ENCODE data around the gene ZNF683. TPM values are rescaled to one million over a fixed set of nuclear protein-coding genes. Genes with fewer than 3 reads are reported as not detected.

ZNF683 gene
- polyA plus RNA-seq, 1 donor from 2014 or later = not detected

DNA sequence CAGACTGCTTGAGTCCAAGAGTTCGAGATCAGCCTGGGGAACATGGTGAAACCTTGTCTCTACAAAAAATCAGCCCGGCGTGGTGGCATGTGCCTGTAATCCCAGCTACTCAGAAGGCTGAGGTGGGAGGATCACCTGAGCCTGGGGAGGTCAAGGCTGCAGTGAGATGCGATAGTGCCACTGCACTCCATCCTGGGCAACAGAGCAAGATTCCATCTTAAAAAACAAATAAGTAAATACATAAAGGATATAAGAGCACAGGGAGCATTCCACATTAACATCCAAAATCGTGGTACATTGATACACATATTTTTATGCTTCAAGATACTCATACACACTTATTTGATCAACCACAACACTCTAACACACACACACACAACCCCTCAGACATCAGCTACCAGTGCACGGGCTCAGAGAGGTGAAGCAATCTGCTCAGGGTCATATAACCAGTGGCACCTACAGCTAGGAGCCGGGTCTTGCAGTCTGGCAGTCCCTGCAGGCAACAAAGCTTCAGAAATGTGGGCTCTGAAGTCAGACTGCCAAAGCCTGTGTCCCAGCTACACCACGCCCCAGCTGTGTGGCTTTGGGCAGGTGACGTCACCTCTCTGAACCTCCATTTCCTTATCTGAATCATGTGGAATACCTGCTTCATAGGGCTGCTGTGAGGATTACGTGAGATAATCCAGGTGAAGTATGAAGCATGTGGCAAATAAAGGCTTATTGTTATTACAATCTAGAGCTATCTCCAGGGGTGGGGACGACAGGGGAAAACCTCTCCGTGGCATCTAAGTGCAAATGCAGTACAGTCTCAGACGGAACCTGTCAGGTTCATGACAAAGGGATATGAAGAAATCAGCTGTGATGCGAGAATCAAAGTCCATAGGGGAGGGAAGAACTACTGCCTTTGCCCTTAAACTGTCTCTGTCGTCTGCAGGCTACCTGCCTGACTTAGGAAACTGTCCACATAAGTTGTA, 13.9 kb downstream of the ZNF683 start (continued):
- TF ChIP-seq SMC3 (conservative IDR thresholded peaks at IDR 0.05; ENCODE audit: poor library complexity) (no peak), RAD21 (conservative IDR thresholded peaks at IDR 0.05) (no peak), TAF1 (IDR thresholded peaks at IDR 0.05; ENCODE audit: low read depth) (no peak)

DNA sequence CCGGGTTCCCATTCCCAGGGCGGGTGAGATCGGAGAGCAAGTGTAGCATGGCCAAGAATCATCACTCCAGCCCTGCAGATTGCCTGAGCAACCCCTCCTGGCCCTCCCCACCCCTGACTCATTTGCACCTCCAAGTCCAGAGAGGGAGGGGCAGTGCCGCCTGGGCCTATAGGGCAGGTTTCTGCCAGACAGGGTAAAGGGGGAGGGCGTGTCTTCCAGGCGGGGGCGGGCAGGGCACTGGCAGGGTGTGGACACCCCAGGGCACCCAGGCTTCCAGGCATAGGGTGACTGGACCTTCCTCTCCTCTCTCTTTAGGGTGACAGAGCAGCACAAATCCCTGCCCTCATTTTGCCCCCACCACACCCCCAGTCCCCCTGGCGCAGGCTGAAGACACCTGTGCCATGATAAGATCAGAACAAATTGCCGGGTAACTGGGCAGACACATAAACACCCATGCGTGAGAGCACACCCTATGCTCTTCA, 15.4 kb downstream of the ZNF683 start:
- H3K4me3 ChIP-seq (ENCODE audit: low read length) = no peak overlapping the region

DNA sequence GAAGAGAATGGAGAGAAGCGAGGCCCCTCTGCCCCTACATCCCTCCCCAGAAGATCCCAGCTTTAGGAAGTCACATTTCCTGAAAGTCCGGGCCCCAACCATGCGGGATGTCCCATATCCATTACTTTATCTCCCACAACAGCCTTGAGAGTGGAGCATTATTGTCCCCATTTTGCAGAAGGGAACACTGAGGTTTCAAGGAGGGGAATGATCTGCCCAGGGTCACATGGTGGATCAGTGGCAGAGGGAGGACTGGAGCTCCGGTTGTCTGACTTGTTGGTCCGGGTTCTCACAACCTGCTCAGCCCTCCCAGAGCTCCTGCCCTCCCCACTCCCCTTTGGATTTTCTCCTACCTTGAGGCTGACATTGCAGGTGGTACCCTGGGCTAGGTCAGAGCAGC, 16.4 kb downstream of the ZNF683 start:
- no peaks in the 10 kb centered on the region for H3K79me2 ChIP-seq (replicated peaks; ENCODE audit: insufficient read depth, low read length)
- no peak overlapping the region for H3K27ac ChIP-seq (ENCODE audit: low read length)
- no peaks in the 10 kb centered on the region for H4K20me1 ChIP-seq (ENCODE audit: insufficient read depth)
- H3F3A ChIP-seq (ENCODE audit: insufficient read depth, low read length, poor library complexity, severe bottlenecking) = no peaks in the 10 kb centered on the region
- peaks cover 20% of the 10 kb centered on the region for H3K27me3 ChIP-seq (ENCODE audit: insufficient read depth, low read depth, low read length)
- TF ChIP-seq EP300 (conservative IDR thresholded peaks at IDR 0.05; ENCODE audit: poor library complexity, severe bottlenecking) (no peak), TAF1 (IDR thresholded peaks at IDR 0.05; ENCODE audit: low read depth) (no peak), SMC3 (conservative IDR thresholded peaks at IDR 0.05; ENCODE audit: poor library complexity) (no peak), MXI1 (conservative IDR thresholded peaks at IDR 0.05; ENCODE audit: poor library complexity, severe bottlenecking) (no peak), POLR2AphosphoS5 (IDR thresholded peaks at IDR 0.05) (no peak), EZH2 (IDR thresholded peaks at IDR 0.05; ENCODE audit: borderline replicate concordance, insufficient read depth, low read length, poor library complexity, severe bottlenecking) (no peak), RAD21 (conservative IDR thresholded peaks at IDR 0.05) (no peak)
- TF ChIP-seq, protein P1, sequence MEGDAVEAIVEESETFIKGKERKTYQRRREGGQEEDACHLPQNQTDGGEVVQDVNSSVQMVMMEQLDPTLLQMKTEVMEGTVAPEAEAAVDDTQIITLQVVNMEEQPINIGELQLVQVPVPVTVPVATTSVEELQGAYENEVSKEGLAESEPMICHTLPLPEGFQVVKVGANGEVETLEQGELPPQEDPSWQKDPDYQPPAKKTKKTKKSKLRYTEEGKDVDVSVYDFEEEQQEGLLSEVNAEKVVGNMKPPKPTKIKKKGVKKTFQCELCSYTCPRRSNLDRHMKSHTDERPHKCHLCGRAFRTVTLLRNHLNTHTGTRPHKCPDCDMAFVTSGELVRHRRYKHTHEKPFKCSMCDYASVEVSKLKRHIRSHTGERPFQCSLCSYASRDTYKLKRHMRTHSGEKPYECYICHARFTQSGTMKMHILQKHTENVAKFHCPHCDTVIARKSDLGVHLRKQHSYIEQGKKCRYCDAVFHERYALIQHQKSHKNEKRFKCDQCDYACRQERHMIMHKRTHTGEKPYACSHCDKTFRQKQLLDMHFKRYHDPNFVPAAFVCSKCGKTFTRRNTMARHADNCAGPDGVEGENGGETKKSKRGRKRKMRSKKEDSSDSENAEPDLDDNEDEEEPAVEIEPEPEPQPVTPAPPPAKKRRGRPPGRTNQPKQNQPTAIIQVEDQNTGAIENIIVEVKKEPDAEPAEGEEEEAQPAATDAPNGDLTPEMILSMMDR (IDR thresholded peaks at IDR 0.05; ENCODE audit: poor library complexity, severe bottlenecking) = no peak
- TF ChIP-seq, protein P2, sequence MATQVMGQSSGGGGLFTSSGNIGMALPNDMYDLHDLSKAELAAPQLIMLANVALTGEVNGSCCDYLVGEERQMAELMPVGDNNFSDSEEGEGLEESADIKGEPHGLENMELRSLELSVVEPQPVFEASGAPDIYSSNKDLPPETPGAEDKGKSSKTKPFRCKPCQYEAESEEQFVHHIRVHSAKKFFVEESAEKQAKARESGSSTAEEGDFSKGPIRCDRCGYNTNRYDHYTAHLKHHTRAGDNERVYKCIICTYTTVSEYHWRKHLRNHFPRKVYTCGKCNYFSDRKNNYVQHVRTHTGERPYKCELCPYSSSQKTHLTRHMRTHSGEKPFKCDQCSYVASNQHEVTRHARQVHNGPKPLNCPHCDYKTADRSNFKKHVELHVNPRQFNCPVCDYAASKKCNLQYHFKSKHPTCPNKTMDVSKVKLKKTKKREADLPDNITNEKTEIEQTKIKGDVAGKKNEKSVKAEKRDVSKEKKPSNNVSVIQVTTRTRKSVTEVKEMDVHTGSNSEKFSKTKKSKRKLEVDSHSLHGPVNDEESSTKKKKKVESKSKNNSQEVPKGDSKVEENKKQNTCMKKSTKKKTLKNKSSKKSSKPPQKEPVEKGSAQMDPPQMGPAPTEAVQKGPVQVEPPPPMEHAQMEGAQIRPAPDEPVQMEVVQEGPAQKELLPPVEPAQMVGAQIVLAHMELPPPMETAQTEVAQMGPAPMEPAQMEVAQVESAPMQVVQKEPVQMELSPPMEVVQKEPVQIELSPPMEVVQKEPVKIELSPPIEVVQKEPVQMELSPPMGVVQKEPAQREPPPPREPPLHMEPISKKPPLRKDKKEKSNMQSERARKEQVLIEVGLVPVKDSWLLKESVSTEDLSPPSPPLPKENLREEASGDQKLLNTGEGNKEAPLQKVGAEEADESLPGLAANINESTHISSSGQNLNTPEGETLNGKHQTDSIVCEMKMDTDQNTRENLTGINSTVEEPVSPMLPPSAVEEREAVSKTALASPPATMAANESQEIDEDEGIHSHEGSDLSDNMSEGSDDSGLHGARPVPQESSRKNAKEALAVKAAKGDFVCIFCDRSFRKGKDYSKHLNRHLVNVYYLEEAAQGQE (IDR thresholded peaks at IDR 0.05; ENCODE audit: borderline replicate concordance) = no peak
- H3K9ac ChIP-seq (ENCODE audit: low read length) = no peak overlapping the region
- H3K36me3 ChIP-seq (ENCODE audit: insufficient read depth, low read length) = no peaks in the 10 kb centered on the region
- H3K4me3 ChIP-seq (ENCODE audit: low read length) = no peak overlapping the region
- no peaks in the 10 kb centered on the region for H3K9me3 ChIP-seq (ENCODE audit: low read length)
- H2AFZ ChIP-seq (ENCODE audit: low read depth, low read length) = no peak overlapping the region
- no peak overlapping the region for H3K4me2 ChIP-seq (ENCODE audit: low read length)
- no peaks in the 10 kb centered on the region for H3K9me2 ChIP-seq (ENCODE audit: insufficient read depth, low read length)

More for the DNA sequence above, 15.4 kb downstream of the ZNF683 start:
- Histone ChIP-seq H3K27me3 (ENCODE audit: insufficient read depth, low read depth, low read length) (peaks cover 20% of the 10 kb centered on the region), H2AFZ (ENCODE audit: low read depth, low read length) (no peak overlapping the region), H4K20me1 (ENCODE audit: insufficient read depth) (no peaks in the 10 kb centered on the region), H3K9me2 (ENCODE audit: insufficient read depth, low read length) (no peaks in the 10 kb centered on the region), H3K4me2 (ENCODE audit: low read length) (no peak overlapping the region), H3F3A (ENCODE audit: insufficient read depth, low read length, poor library complexity, severe bottlenecking) (no peaks in the 10 kb centered on the region), H3K36me3 (ENCODE audit: insufficient read depth, low read length) (no peaks in the 10 kb centered on the region), H3K27ac (ENCODE audit: low read length) (no peak overlapping the region), H3K79me2 (replicated peaks; ENCODE audit: insufficient read depth, low read length) (no peaks in the 10 kb centered on the region), H3K9me3 (ENCODE audit: low read length) (no peaks in the 10 kb centered on the region), H3K9ac (ENCODE audit: low read length) (no peak overlapping the region)
- no peak for TF ChIP-seq SMC3 (conservative IDR thresholded peaks at IDR 0.05; ENCODE audit: poor library complexity)
- TF ChIP-seq RAD21 (conservative IDR thresholded peaks at IDR 0.05) = no peak

Data from neural cell (in vitro differentiated cells).